ENCODE data around the gene TRPV3. TPM values are rescaled to one million over a fixed set of nuclear protein-coding genes. Genes with fewer than 3 reads are reported as not detected.

The TRPV3 gene
- total and polyA plus RNA-seq, 7 experiments from 2014 or later = 0.15 to 0.64 (median 0.48) TPM; not detected in 4

GRCh38 chr17:3556239-3556915, 1.2 kb downstream of the TRPV3 start:
- Mint-ChIP-seq H3K9me3 (peaks cover 0 to 3% (median 0%) of the 10 kb centered on the region in 11 donors), H3K36me3 (no peaks in the 10 kb centered on the region), H3K27ac (no peak overlapping the region), H3K4me3 (no peak overlapping the region), H3K27me3 (peaks cover 0 to 20% (median 14%) of the 10 kb centered on the region in 5 donors), H3K4me1 (peaks cover 0 to 13% (median 0%) of the 10 kb centered on the region in 7 donors)
- ATAC-seq = no peak
- Histone ChIP-seq H3K27me3 (ENCODE audit: control insufficient read depth in 2 of 2, insufficient read depth in 2 of 2, low read length in 2 of 2) (no peaks in the 10 kb centered on the region), H3K36me3 (ENCODE audit: control insufficient read depth in 2 of 3, insufficient read depth in 3 of 3, low read length in 3 of 3) (no peaks in the 10 kb centered on the region), H3K4me1 (ENCODE audit: control insufficient read depth in 2 of 2, insufficient read depth in 2 of 2, low read length in 2 of 2) (no peaks in the 10 kb centered on the region), H3K27ac (ENCODE audit: low read depth, low read length) (no peak overlapping the region), H3K9me3 (ENCODE audit: control insufficient read depth in 2 of 3, low read length in 3 of 3) (no peaks in the 10 kb centered on the region), H3K4me3 (ENCODE audit: low read length) (no peak overlapping the region)
- intact Hi-C loops (cut with micrococcal nuclease) = no loop called here
- ChIA-PET POLR2A (interaction anchor here (0.6 kb wide), 1 partner anchor 30 kb away, joined by 3 read pairs; no protein-coding TSS in a partner anchor), CTCF (no interaction called here)
- no peak for DNase-seq

- ChIA-PET POLR2A (interaction anchor here (0.6 kb wide), 1 partner anchor 29 kb away, joined by 3 read pairs; no protein-coding TSS in a partner anchor), CTCF (no interaction called here)
- H3K4me3 Mint-ChIP-seq = no peak overlapping the region
- no peaks in the 10 kb centered on the region for H3K36me3 Mint-ChIP-seq
- Histone ChIP-seq H3K27ac (ENCODE audit: low read depth, low read length) (no peak overlapping the region), H3K4me3 (ENCODE audit: low read length) (no peak overlapping the region), H3K4me1 (ENCODE audit: control insufficient read depth in 2 of 2, insufficient read depth in 2 of 2, low read length in 2 of 2) (no peaks in the 10 kb centered on the region), H3K27me3 (ENCODE audit: control insufficient read depth in 2 of 2, insufficient read depth in 2 of 2, low read length in 2 of 2) (no peaks in the 10 kb centered on the region), H3K36me3 (ENCODE audit: control insufficient read depth in 2 of 3, insufficient read depth in 3 of 3, low read length in 3 of 3) (no peaks in the 10 kb centered on the region), H3K9me3 (ENCODE audit: control insufficient read depth in 2 of 3, low read length in 3 of 3) (no peaks in the 10 kb centered on the region)
- peaks cover 0 to 3% (median 0%) of the 10 kb centered on the region in 11 donors for H3K9me3 Mint-ChIP-seq
- H3K27me3 Mint-ChIP-seq = peaks cover 0 to 20% (median 14%) of the 10 kb centered on the region in 5 donors
- H3K4me1 Mint-ChIP-seq = peaks cover 0 to 13% (median 0%) of the 10 kb centered on the region in 7 donors
- intact Hi-C loops (cut with micrococcal nuclease) = no loop called here
- no peak overlapping the region for H3K27ac Mint-ChIP-seq
- DNase-seq (no peak), ATAC-seq (no peak)
Observed at GRCh38 chr17:3555189-3555796, 2.3 kb downstream of the TRPV3 start.

GRCh38 chr17:3554440-3554839, 3.2 kb downstream of the TRPV3 start:
- Mint-ChIP-seq H3K4me3 (no peak overlapping the region), H3K9me3 (peaks cover 0 to 4% (median 0%) of the 10 kb centered on the region in 11 donors), H3K36me3 (no peaks in the 10 kb centered on the region), H3K27ac (no peak overlapping the region), H3K27me3 (peaks cover 0 to 25% (median 14%) of the 10 kb centered on the region in 5 donors), H3K4me1 (peaks cover 0 to 13% (median 0%) of the 10 kb centered on the region in 7 donors)
- H3K4me3 ChIP-seq (ENCODE audit: low read length) = no peak overlapping the region
- no peaks in the 10 kb centered on the region for H3K9me3 ChIP-seq (ENCODE audit: control insufficient read depth in 2 of 3, low read length in 3 of 3)
- no peak for ATAC-seq
- H3K36me3 ChIP-seq (ENCODE audit: control insufficient read depth in 2 of 3, insufficient read depth in 3 of 3, low read length in 3 of 3) = no peaks in the 10 kb centered on the region
- H3K27ac ChIP-seq (ENCODE audit: low read depth, low read length) = no peak overlapping the region
- H3K4me1 ChIP-seq (ENCODE audit: control insufficient read depth in 2 of 2, insufficient read depth in 2 of 2, low read length in 2 of 2) = no peaks in the 10 kb centered on the region
- DNase-seq = no peak
- intact Hi-C loops (cut with micrococcal nuclease) = no loop called here
- POLR2A ChIA-PET = no interaction called here
- no peaks in the 10 kb centered on the region for H3K27me3 ChIP-seq (ENCODE audit: control insufficient read depth in 2 of 2, insufficient read depth in 2 of 2, low read length in 2 of 2)
- CTCF ChIA-PET = no interaction called here

- DNase-seq = no peak
- intact Hi-C loops (cut with micrococcal nuclease) = no loop called here
- no peaks in the 10 kb centered on the region for H3K27me3 ChIP-seq (ENCODE audit: control insufficient read depth in 2 of 2, insufficient read depth in 2 of 2, low read length in 2 of 2)
- POLR2A ChIA-PET = no interaction called here
- no peak overlapping the region for H3K27ac Mint-ChIP-seq
- CTCF ChIA-PET = no interaction called here
- H3K9me3 Mint-ChIP-seq = peaks cover 0 to 6% (median 0%) of the 10 kb centered on the region in 11 donors
- no peaks in the 10 kb centered on the region for H3K36me3 ChIP-seq (ENCODE audit: control insufficient read depth in 2 of 3, insufficient read depth in 3 of 3, low read length in 3 of 3)
- H3K36me3 Mint-ChIP-seq = no peaks in the 10 kb centered on the region
- peaks cover 0 to 25% (median 14%) of the 10 kb centered on the region in 5 donors for H3K27me3 Mint-ChIP-seq
- no peak for ATAC-seq
- no peak overlapping the region for H3K27ac ChIP-seq (ENCODE audit: low read depth, low read length)
- H3K9me3 ChIP-seq (ENCODE audit: control insufficient read depth in 2 of 3, low read length in 3 of 3) = no peaks in the 10 kb centered on the region
- no peak overlapping the region for H3K4me3 Mint-ChIP-seq
- H3K4me1 Mint-ChIP-seq = peaks cover 0 to 8% (median 0%) of the 10 kb centered on the region in 7 donors
- H3K4me3 ChIP-seq (ENCODE audit: low read length) = no peak overlapping the region
- H3K4me1 ChIP-seq (ENCODE audit: control insufficient read depth in 2 of 2, insufficient read depth in 2 of 2, low read length in 2 of 2) = no peaks in the 10 kb centered on the region
Observed at GRCh38 chr17:3553419-3554401, 3.9 kb downstream of the TRPV3 start.

GRCh38 chr17:3552916-3553315, 4.7 kb downstream of the TRPV3 start:
- POLR2A ChIA-PET = no interaction called here
- Histone ChIP-seq H3K4me1 (ENCODE audit: control insufficient read depth in 2 of 2, insufficient read depth in 2 of 2, low read length in 2 of 2) (no peaks in the 10 kb centered on the region), H3K9me3 (ENCODE audit: control insufficient read depth in 2 of 3, low read length in 3 of 3) (no peaks in the 10 kb centered on the region), H3K27me3 (ENCODE audit: control insufficient read depth in 2 of 2, insufficient read depth in 2 of 2, low read length in 2 of 2) (no peaks in the 10 kb centered on the region), H3K4me3 (ENCODE audit: low read length) (no peak overlapping the region), H3K36me3 (ENCODE audit: control insufficient read depth in 2 of 3, insufficient read depth in 3 of 3, low read length in 3 of 3) (no peaks in the 10 kb centered on the region), H3K27ac (ENCODE audit: low read depth, low read length) (no peak overlapping the region)
- H3K27ac Mint-ChIP-seq = no peak overlapping the region
- H3K4me3 Mint-ChIP-seq = no peak overlapping the region
- H3K27me3 Mint-ChIP-seq = peaks cover 0 to 25% (median 14%) of the 10 kb centered on the region in 5 donors
- intact Hi-C loops (cut with micrococcal nuclease) = no loop called here
- CTCF ChIA-PET = no interaction called here
- H3K9me3 Mint-ChIP-seq = peaks cover 0 to 6% (median 0%) of the 10 kb centered on the region in 11 donors
- no peak for DNase-seq
- no peaks in the 10 kb centered on the region for H3K36me3 Mint-ChIP-seq
- H3K4me1 Mint-ChIP-seq = peaks cover 0 to 3% (median 0%) of the 10 kb centered on the region in 7 donors
- ATAC-seq = no peak

- Histone ChIP-seq H3K27me3 (ENCODE audit: control insufficient read depth in 2 of 2, insufficient read depth in 2 of 2, low read length in 2 of 2) (no peaks in the 10 kb centered on the region), H3K4me1 (ENCODE audit: control insufficient read depth in 2 of 2, insufficient read depth in 2 of 2, low read length in 2 of 2) (no peaks in the 10 kb centered on the region), H3K4me3 (ENCODE audit: low read length) (no peak overlapping the region), H3K36me3 (ENCODE audit: control insufficient read depth in 2 of 3, insufficient read depth in 3 of 3, low read length in 3 of 3) (no peaks in the 10 kb centered on the region), H3K9me3 (ENCODE audit: control insufficient read depth in 2 of 3, low read length in 3 of 3) (no peaks in the 10 kb centered on the region), H3K27ac (ENCODE audit: low read depth, low read length) (no peak overlapping the region)
- ChIA-PET CTCF (no interaction called here), POLR2A (no interaction called here)
- ATAC-seq (no peak), DNase-seq (no peak)
- Mint-ChIP-seq H3K4me3 (no peak overlapping the region), H3K27ac (no peak overlapping the region), H3K9me3 (peaks cover 0 to 6% (median 0%) of the 10 kb centered on the region in 11 donors), H3K36me3 (no peaks in the 10 kb centered on the region), H3K4me1 (peaks cover 0 to 3% (median 0%) of the 10 kb centered on the region in 7 donors), H3K27me3 (peaks cover 0 to 25% (median 14%) of the 10 kb centered on the region in 5 donors)
- intact Hi-C loops (cut with micrococcal nuclease) = no loop called here
Observed at GRCh38 chr17:3551189-3551588, 6.4 kb downstream of the TRPV3 start.
